Endothelial cell of umbilical vein (primary cell): ENCODE data around the gene SH3PXD2A. TPM values are rescaled to one million over a fixed set of nuclear protein-coding genes. Genes with fewer than 3 reads are reported as not detected.

Experiments used
- BruUV-seq: library from RNA; stranded (reverse); fragments of 400-500 nt; replicated peaks from 2 replicates; lab custom pipeline; 2021; lab: Mats Ljungman, UMichigan
- CTCF ChIA-PET: fragments of 300-600, 350-600 bp; sonication (Branson Sonifier 250); formaldehyde crosslinking; loops from one replicate; lab custom pipeline; 2021; ENCODE audit warnings: antibody characterized with exemption, inconsistent platforms; lab: Charles Lee
- POLR2A ChIA-PET: fragments of 300-600, 350-600 bp; sonication (Branson Sonifier 250); formaldehyde crosslinking; loops from one replicate; lab custom pipeline; 2021; ENCODE audit warnings: antibody characterized with exemption, inconsistent platforms; lab: Charles Lee
- DNase-seq: peaks from one replicate; pipeline ENCODE4 v3.0.0-alpha.2; 2011; ENCODE audit warnings: low read depth, low spot score
- FAIRE-seq: peaks from 2 replicates; lab custom pipeline; 2011; peaks lifted over from hg19 to GRCh38; lab: Jason Lieb, UNC
- H2AFZ ChIP-seq: 2 replicates; pipeline ENCODE4 v1.6.0; 2012; ENCODE audit warnings: low read depth, low read length, control low read depth, inconsistent platforms
- H3K27ac ChIP-seq: 2 replicates; pipeline ENCODE4 v1.5.1; 2011; ENCODE audit warnings: low read depth, mild to moderate bottlenecking, control low read depth, low read length, moderate library complexity; ENCODE audit not compliant: insufficient read depth
- H3K27me3 ChIP-seq, 2 experiments: 2 replicates each; pipeline versions ENCODE4 v1.6.0 to v1.6.1; 2011; ENCODE audit warnings: low read length in 2 of 2, mixed read lengths in 1 of 2; ENCODE audit not compliant: control insufficient read depth in 2 of 2, insufficient read depth in 2 of 2
- H3K36me3 ChIP-seq, 2 experiments: 2 replicates in 1 of 2; 3 replicates in 1 of 2; pipeline ENCODE4 v1.5.1; 2011; ENCODE audit warnings: low read length in 2 of 2, mild to moderate bottlenecking in 1 of 2, moderate library complexity in 1 of 2; ENCODE audit not compliant: control insufficient read depth in 2 of 2, insufficient read depth in 2 of 2; ENCODE audit errors: extremely low read depth in 1 of 2
- H3K4me1 ChIP-seq: 3 replicates; pipeline ENCODE4 v1.5.1; 2011; ENCODE audit warnings: mild to moderate bottlenecking, low read length; ENCODE audit not compliant: control insufficient read depth, insufficient read depth; ENCODE audit errors: extremely low read depth
- H3K4me2 ChIP-seq: 2 replicates; pipeline ENCODE4 v1.6.1; 2011; ENCODE audit warnings: low read length, control low read depth, mixed read lengths; ENCODE audit not compliant: insufficient read depth
- H3K4me3 ChIP-seq, 3 experiments: fragments of 200-600 bp in 1 of 3; sonication (generic), shearing (Covaris generic) in 1 of 3; replicated peaks in 1 of 3; 2 replicates each; pipeline ENCODE4 v1.5.1; 2011 to 2016; ENCODE audit warnings: control low read depth in 3 of 3, low read length in 3 of 3, mild to moderate bottlenecking in 2 of 3, inconsistent platforms in 1 of 3, low read depth in 1 of 3, moderate library complexity in 1 of 3; ENCODE audit not compliant: insufficient read depth in 1 of 3
- H3K79me2 ChIP-seq: 2 replicates; pipeline ENCODE4 v1.6.0; 2012; ENCODE audit warnings: low read length, inconsistent platforms; ENCODE audit not compliant: control insufficient read depth, insufficient read depth
- H3K9ac ChIP-seq: replicated peaks from 2 replicates; pipeline ENCODE3; 2011; ENCODE audit warnings: low read length, control low read depth; ENCODE audit not compliant: insufficient read depth; ENCODE audit errors: extremely low read depth
- H3K9me1 ChIP-seq: replicated peaks from 3 replicates; pipeline ENCODE4 v1.6.0; 2011; ENCODE audit warnings: mild to moderate bottlenecking, low read length; ENCODE audit not compliant: control insufficient read depth, insufficient read depth; ENCODE audit errors: extremely low read depth
- H3K9me3 ChIP-seq: replicated peaks from 2 replicates; pipeline ENCODE4 v1.5.1; 2012; ENCODE audit warnings: low read length, inconsistent platforms; ENCODE audit not compliant: control insufficient read depth, insufficient read depth
- H4K20me1 ChIP-seq: replicated peaks from 2 replicates; pipeline ENCODE3; 2011; ENCODE audit warnings: mild to moderate bottlenecking, low read length; ENCODE audit not compliant: control insufficient read depth, insufficient read depth; ENCODE audit errors: extremely low read depth
- CTCF ChIP-seq, 2 donors: IDR thresholded peaks; 1 replicate in 1 of 2; 2 replicates in 1 of 2; pipeline ENCODE4 v1.5.1; 2011; ENCODE audit warnings: low read length in 2 of 2, mild to moderate bottlenecking in 2 of 2, moderate library complexity in 2 of 2, control low read depth in 1 of 2, inconsistent platforms in 1 of 2, low read depth in 1 of 2; ENCODE audit not compliant: insufficient read depth in 1 of 2; ENCODE audit errors: extremely low read depth in 1 of 2
- EZH2 ChIP-seq: IDR thresholded peaks from 2 replicates; pipeline ENCODE4 v1.6.1; 2012; ENCODE audit warnings: borderline replicate concordance, low read depth, mild to moderate bottlenecking, moderate library complexity, low read length, inconsistent platforms; ENCODE audit not compliant: severe bottlenecking
- FOS ChIP-seq: IDR thresholded peaks from 2 replicates; pipeline ENCODE4 v1.6.1; 2011; ENCODE audit warnings: mild to moderate bottlenecking, low read length, moderate library complexity, borderline replicate concordance; ENCODE audit not compliant: insufficient read depth
- GATA2 ChIP-seq: IDR thresholded peaks from 2 replicates; pipeline ENCODE4 v1.7.0; 2011; ENCODE audit warnings: low read depth, mild to moderate bottlenecking, moderate library complexity, mixed read lengths, low read length; ENCODE audit not compliant: insufficient read length, insufficient read depth
- JUN ChIP-seq: IDR thresholded peaks from 2 replicates; pipeline ENCODE4 v1.6.1; 2011; ENCODE audit warnings: borderline replicate concordance, low read depth; ENCODE audit not compliant: insufficient read length, insufficient read depth
- MAX ChIP-seq: IDR thresholded peaks from 2 replicates; pipeline ENCODE4 v1.6.1; 2011; ENCODE audit not compliant: insufficient read depth, insufficient read length
- MYC ChIP-seq: IDR thresholded peaks from one replicate; pipeline ENCODE4 v1.6.1; 2011; ENCODE audit warnings: mild to moderate bottlenecking, low read depth, low read length
- POLR2A ChIP-seq: IDR thresholded peaks from 2 replicates; pipeline ENCODE4 v1.6.1; 2012; ENCODE audit warnings: low read depth, mild to moderate bottlenecking, control low read depth, low read length
- POLR2AphosphoS5 ChIP-seq: IDR thresholded peaks from 2 replicates; pipeline ENCODE4 v1.6.1; 2012; ENCODE audit warnings: low read depth, mild to moderate bottlenecking, control low read depth, low read length, moderate library complexity; ENCODE audit not compliant: insufficient read depth
- dilution Hi-C: fragments of 300-500 bp; cut with MboI; formaldehyde crosslinking; loops from one replicate; pipeline ENCODE4 v1.15.0; 2019; ENCODE audit warnings: low sequenced_read_pairs; ENCODE audit not compliant: extremely low pct_ligation_motif_present
- intact Hi-C: fragments of 100-400 bp; cut with micrococcal nuclease; formaldehyde crosslinking; loops from one replicate; pipeline ENCODE4 v1.10.0; 2022
- polyA plus RNA-seq, 4 experiments: library from polyadenylated mRNA; depleted of rRNA in 3 of 4; stranded (reverse) in 3 of 4; unstranded in 1 of 4; fragments of >200 nt; gene quantifications; 2 replicates each; pipeline versions ENCODE4 v1.2.1 to v1.2.3, GENCODE V29; 2011 to 2012; ENCODE audit warnings: missing spikeins in 1 of 4
- total RNA-seq: library from RNA; stranded (reverse); gene quantifications from 2 replicates; pipeline ENCODE4 v1.2.3, GENCODE V29; 2021

The SH3PXD2A gene
- total and polyA plus RNA-seq, 2 donors (not counting 3 experiments of a cell fraction or from before 2014, with no cell fraction given): 1.4 to 5.1 TPM

- peak; percentile 35 for DNase-seq
- ChIA-PET POLR2A (no interaction called here), CTCF (interaction anchor here (0.7 to 2.6 kb wide), 11 partner anchors 9 to 91 kb away, joined by 3 to 28 read pairs (median 4); partner anchors contain the start of gene SH3PXD2A)
- Histone ChIP-seq H3K27ac (peak overlapping the region; percentile 79), H3K4me1 (peaks cover 64% of the 10 kb centered on the region), H3K9me1 (no peaks in the 10 kb centered on the region), H3K36me3 (no peaks in the 10 kb centered on the region), H3K79me2 (no peaks in the 10 kb centered on the region), H4K20me1 (no peaks in the 10 kb centered on the region), H3K9ac (peak overlapping the region; percentile 32), H3K9me3 (no peaks in the 10 kb centered on the region), H3K4me2 (peak overlapping the region; percentile 41), H3K4me3 (no peak overlapping the region), H2AFZ (no peak overlapping the region), H3K27me3 (no peaks in the 10 kb centered on the region)
- peak; percentile 96 for FAIRE-seq
- TF ChIP-seq MAX (no peak), FOS (peak; percentile 10), EZH2 (no peak), POLR2AphosphoS5 (peak; percentile 67), POLR2A (no peak), JUN (no peak), MYC (no peak)
- dilution Hi-C loops (no loop called here), intact Hi-C loops (no loop called here)
- BruUV-seq: TSS peak; percentile 37
Observed at GRCh38 chr10:103763374-103764202, 91.8 kb downstream of the SH3PXD2A start.

DNA sequence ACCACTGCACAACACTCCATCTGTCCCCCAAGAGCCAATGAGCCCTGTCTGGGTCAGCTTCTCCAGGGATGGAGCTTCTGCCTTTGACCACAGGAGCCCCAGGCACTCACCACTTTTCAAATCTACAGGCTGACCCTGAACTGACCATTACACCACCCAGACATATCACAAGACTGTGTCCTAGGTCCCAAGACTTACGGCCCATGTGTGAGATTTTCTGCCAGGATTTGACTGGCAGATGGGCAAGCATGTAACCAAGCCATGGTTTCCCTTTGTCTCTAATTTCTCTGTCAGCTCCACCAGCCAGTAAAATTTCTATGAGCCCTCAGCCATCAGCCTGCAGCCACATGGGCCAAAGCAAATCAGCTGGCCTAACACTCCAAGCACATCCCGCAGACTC, 92.5 kb downstream of the SH3PXD2A start:
- Histone ChIP-seq H4K20me1 (no peaks in the 10 kb centered on the region), H3K27me3 (no peaks in the 10 kb centered on the region), H3K79me2 (no peaks in the 10 kb centered on the region), H3K27ac (peak overlapping the region; percentile 79), H3K9me1 (no peaks in the 10 kb centered on the region), H3K9me3 (no peaks in the 10 kb centered on the region), H3K4me1 (peaks cover 71% of the 10 kb centered on the region), H3K4me3 (no peak overlapping the region), H3K4me2 (no peak overlapping the region), H3K9ac (no peak overlapping the region), H2AFZ (no peak overlapping the region), H3K36me3 (no peaks in the 10 kb centered on the region)
- no TSS peak for BruUV-seq
- DNase-seq (no peak), FAIRE-seq (no peak)
- ChIA-PET POLR2A (no interaction called here), CTCF (interaction anchor here (1.0 to 2.8 kb wide), 5 partner anchors 9 to 92 kb away, joined by 3 to 28 read pairs (median 4); partner anchors contain the start of gene SH3PXD2A)
- dilution Hi-C loops: no loop called here
- TF ChIP-seq FOS (no peak), MYC (no peak), MAX (no peak), CTCF (IDR thresholded peaks at IDR 0.05; ENCODE audit: extremely low read depth in 1 of 2, insufficient read depth in 1 of 2, low read depth in 1 of 2, low read length in 2 of 2) (no peak), POLR2A (no peak), EZH2 (no peak), GATA2 (no peak), POLR2AphosphoS5 (no peak), JUN (no peak)
- intact Hi-C loops: no loop called here
